Fibroblast of lung (primary cell): ENCODE measurements around the gene MINDY1. TPM values are rescaled to one million over a fixed set of nuclear protein-coding genes. Genes with fewer than 3 reads are reported as not detected.

Source experiments
- DNase-seq, 2 donors: peaks; one replicate each; pipeline versions ENCODE4 v3.0.0 to v3.0.0-alpha.2; 2010; ENCODE audit warnings: low read depth in 2 of 2
- H2AFZ ChIP-seq: 2 replicates; pipeline ENCODE4 v1.5.1; 2012; ENCODE audit warnings: low read length, control low read depth, inconsistent platforms
- H3K27ac ChIP-seq: 2 replicates; pipeline ENCODE4 v1.5.1; 2011; ENCODE audit warnings: low read length, control low read depth; ENCODE audit not compliant: insufficient read depth
- H3K27me3 ChIP-seq: 2 replicates; pipeline ENCODE4 v1.5.1; 2011; ENCODE audit warnings: mild to moderate bottlenecking, low read length; ENCODE audit not compliant: control insufficient read depth, insufficient read depth
- H3K36me3 ChIP-seq: 2 replicates; pipeline ENCODE4 v1.5.1; 2011; ENCODE audit warnings: low read length; ENCODE audit not compliant: control insufficient read depth, insufficient read depth
- H3K4me1 ChIP-seq: 2 replicates; pipeline ENCODE4 v1.5.1; 2011; ENCODE audit warnings: low read length; ENCODE audit not compliant: control insufficient read depth, insufficient read depth; ENCODE audit errors: extremely low read depth
- H3K4me2 ChIP-seq: 2 replicates; pipeline ENCODE4 v1.5.1; 2011; ENCODE audit warnings: low read length, control low read depth; ENCODE audit not compliant: insufficient read depth; ENCODE audit errors: extremely low read depth
- H3K4me3 ChIP-seq, 4 experiments: fragments of 200-600 bp in 1 of 4; sonication (generic) in 1 of 4; replicated peaks in 1 of 4; 2 replicates each; pipeline ENCODE4 v1.5.1; 2011 to 2016; ENCODE audit warnings: low read length in 4 of 4, low read depth in 3 of 4, mild to moderate bottlenecking in 3 of 4, control low read depth in 2 of 4, inconsistent platforms in 1 of 4, mixed read lengths in 1 of 4; ENCODE audit not compliant: insufficient read depth in 1 of 4; ENCODE audit errors: control extremely low read depth in 1 of 4
- H3K79me2 ChIP-seq: 2 replicates; pipeline ENCODE4 v1.5.1; 2012; ENCODE audit warnings: mild to moderate bottlenecking, low read length, inconsistent platforms; ENCODE audit not compliant: control insufficient read depth, insufficient read depth
- H3K9ac ChIP-seq: 2 replicates; pipeline ENCODE4 v1.5.1; 2011; ENCODE audit warnings: mild to moderate bottlenecking, low read length, control low read depth; ENCODE audit not compliant: insufficient read depth
- H3K9me3 ChIP-seq: 2 replicates; pipeline ENCODE4 v1.5.1; 2012; ENCODE audit warnings: low read depth, low read length; ENCODE audit not compliant: control insufficient read depth, insufficient read depth
- H4K20me1 ChIP-seq: 2 replicates; pipeline ENCODE4 v1.5.1; 2011; ENCODE audit warnings: low read length; ENCODE audit not compliant: control insufficient read depth, insufficient read depth; ENCODE audit errors: extremely low read depth
- EZH2 ChIP-seq: IDR thresholded peaks from 2 replicates; pipeline ENCODE4 v1.5.1; 2012; ENCODE audit warnings: low read length, control low read depth, mild to moderate bottlenecking; ENCODE audit errors: missing control alignments
- polyA plus RNA-seq, 2 donors: library from polyadenylated mRNA; depleted of rRNA in 1 of 2; stranded (reverse) in 1 of 2; unstranded in 1 of 2; fragments of >200 nt; gene quantifications; 2 replicates each; pipeline ENCODE4 v1.2.1, GENCODE V29; 2011 to 2012; ENCODE audit warnings: missing spikeins in 1 of 2
- total RNA-seq: library from RNA; depleted of rRNA; stranded (reverse); fragments of >200 nt; gene quantifications from 2 replicates; pipeline ENCODE4 v1.2.1, GENCODE V29; 2014
- TF ChIP-seq, protein P1 (sequence below), 2 donors: IDR thresholded peaks in 1 of 2; conservative IDR thresholded peaks in 1 of 2; 1 replicate in 1 of 2; 2 replicates in 1 of 2; pipeline ENCODE4 v1.5.1; 2011 to 2012; ENCODE audit warnings: low read length in 2 of 2, control low read depth in 1 of 2, inconsistent platforms in 1 of 2, low read depth in 1 of 2, mild to moderate bottlenecking in 1 of 2

Gene MINDY1
- total and polyA plus RNA-seq, 2 donors (not counting 1 experiment from before 2014, with no cell fraction given), result 11.7 to 17.3 TPM

DNA sequence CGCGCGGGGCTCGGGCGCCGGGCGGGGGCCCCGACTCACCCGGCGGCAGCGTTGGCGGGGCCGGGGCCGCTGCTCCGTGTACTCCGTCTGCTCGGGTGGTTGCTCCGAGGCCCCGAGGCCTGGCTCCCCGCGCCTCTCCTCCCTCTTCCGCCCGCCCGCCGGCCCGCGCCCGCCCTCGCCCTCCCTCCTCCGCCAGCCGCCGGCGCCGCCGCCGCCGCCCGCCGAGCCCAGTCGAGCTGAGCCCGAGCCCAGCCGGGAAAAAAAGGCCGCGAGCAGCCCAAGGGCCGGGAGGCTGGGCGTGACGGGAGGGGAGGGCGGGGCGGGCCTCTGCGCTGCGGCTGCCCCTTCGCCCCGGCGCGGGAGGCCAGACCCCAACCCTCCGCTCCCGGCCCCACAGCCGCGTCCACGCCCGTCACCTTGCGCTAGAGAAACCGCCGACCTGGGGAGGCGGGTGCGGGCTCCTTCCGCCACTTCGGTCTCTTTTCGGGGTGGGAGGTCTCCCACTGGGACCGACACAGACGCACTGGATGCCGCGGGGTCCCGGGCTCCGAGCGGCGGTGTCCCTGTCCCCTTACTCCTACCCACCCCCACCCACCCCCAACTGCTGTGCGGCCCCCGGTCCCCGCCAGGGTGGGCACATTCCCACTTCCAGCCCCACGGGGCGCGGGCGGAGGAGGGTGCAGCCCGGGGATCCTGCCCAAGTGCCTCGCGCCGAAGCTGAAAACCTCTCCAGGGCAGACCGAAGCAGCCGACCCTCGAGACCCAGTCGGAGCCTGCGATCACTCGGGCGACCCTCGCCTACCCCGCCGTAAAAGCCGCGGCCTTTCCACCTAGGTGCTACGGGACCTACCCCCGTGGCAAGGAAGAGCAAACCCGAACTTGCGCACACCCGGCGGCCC lies 31.9 kb downstream of the MINDY1 start, which contains the start of gene CERS2:
Gene CERS2 (minus strand): TSS at position 256 of the 899 bp plus-strand sequence. CDS start 5,745 bp downstream, outside the sequence.
- peak within 1 kb of the TSS; percentile 93 for H3K4me2 ChIP-seq
- peak within 1 kb of the TSS; percentile 90 for H3K9ac ChIP-seq
- DNase-seq, result peak; percentile 75 to 76
- TF ChIP-seq, protein P1, sequence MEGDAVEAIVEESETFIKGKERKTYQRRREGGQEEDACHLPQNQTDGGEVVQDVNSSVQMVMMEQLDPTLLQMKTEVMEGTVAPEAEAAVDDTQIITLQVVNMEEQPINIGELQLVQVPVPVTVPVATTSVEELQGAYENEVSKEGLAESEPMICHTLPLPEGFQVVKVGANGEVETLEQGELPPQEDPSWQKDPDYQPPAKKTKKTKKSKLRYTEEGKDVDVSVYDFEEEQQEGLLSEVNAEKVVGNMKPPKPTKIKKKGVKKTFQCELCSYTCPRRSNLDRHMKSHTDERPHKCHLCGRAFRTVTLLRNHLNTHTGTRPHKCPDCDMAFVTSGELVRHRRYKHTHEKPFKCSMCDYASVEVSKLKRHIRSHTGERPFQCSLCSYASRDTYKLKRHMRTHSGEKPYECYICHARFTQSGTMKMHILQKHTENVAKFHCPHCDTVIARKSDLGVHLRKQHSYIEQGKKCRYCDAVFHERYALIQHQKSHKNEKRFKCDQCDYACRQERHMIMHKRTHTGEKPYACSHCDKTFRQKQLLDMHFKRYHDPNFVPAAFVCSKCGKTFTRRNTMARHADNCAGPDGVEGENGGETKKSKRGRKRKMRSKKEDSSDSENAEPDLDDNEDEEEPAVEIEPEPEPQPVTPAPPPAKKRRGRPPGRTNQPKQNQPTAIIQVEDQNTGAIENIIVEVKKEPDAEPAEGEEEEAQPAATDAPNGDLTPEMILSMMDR (conservative IDR thresholded peaks at IDR 0.05 in 1 of 2, IDR thresholded peaks at IDR 0.05 in 1 of 2; ENCODE audit: low read depth in 1 of 2, low read length in 2 of 2), result no peak
- no peak for TF ChIP-seq EZH2
- H3K79me2 ChIP-seq, result peaks cover 42% of the 10 kb centered on the region
- H3K27me3 ChIP-seq, result no peaks in the 10 kb centered on the region
- no peaks in the 10 kb centered on the region for H3K36me3 ChIP-seq
- H3K4me1 ChIP-seq, result peaks cover 33% of the 10 kb centered on the region
- peak within 1 kb of the TSS; percentile 86 for H3K27ac ChIP-seq
- H3K4me3 ChIP-seq, result peak within 1 kb of the TSS; percentile 83 to 95 (median 92)
- peak within 1 kb of the TSS; percentile 75 for H2AFZ ChIP-seq
- no peaks in the 10 kb centered on the region for H4K20me1 ChIP-seq
- H3K9me3 ChIP-seq, result no peaks in the 10 kb centered on the region

DNA sequence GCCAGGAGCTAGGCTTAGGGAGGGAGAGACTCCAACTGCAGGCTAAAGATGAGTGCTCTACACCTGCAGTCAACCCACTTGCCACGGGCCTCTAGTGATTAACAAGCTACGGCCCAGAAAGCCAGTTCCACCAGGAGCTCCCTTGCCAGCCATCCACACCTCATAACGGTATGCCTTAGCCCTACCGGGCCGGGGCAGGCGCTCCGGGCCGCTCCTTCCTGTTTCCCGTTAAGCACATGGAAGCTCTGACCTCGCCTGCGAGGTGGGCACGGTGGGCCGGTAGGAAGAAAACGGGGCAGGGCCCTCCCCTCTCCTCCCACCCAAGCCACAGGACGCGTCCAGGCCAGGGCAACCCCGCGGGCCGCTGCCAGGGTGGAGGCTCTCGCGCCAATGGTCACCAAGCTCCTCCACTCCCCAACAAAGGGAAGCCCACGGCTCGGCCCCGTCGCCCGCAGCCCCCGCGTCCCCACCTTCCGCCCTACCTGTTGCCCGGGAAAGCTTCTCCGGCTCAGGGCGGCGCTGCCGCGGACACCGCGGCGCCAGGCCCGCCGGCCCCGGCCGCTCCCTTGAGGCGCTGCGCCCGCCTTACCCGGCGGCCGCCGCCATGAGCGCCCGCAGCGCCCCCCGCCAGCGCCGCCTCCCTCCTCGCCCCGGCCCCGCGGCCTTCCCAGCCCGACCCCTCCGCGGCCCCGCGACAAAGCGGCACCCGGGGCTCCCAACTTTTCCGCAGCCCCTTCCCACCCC lies 32.7 kb downstream of the MINDY1 start:
- H3K9ac ChIP-seq, result peak overlapping the region; percentile 90
- H3K4me2 ChIP-seq, result peak overlapping the region; percentile 93
- H3K9me3 ChIP-seq, result no peaks in the 10 kb centered on the region
- no peak overlapping the region for H2AFZ ChIP-seq
- no peaks in the 10 kb centered on the region for H4K20me1 ChIP-seq
- H3K27me3 ChIP-seq, result no peaks in the 10 kb centered on the region
- peak in 1 of 2 donors; percentile 30 for DNase-seq
- peak overlapping the region; percentile 83 to 95 (median 92) for H3K4me3 ChIP-seq
- H3K4me1 ChIP-seq, result peaks cover 29% of the 10 kb centered on the region
- H3K79me2 ChIP-seq, result peaks cover 49% of the 10 kb centered on the region
- H3K36me3 ChIP-seq, result peaks cover 2% of the 10 kb centered on the region
- H3K27ac ChIP-seq, result peak overlapping the region; percentile 86
- TF ChIP-seq EZH2, result no peak
- TF ChIP-seq, protein P1 (conservative IDR thresholded peaks at IDR 0.05 in 1 of 2, IDR thresholded peaks at IDR 0.05 in 1 of 2; ENCODE audit: low read depth in 1 of 2, low read length in 2 of 2), result no peak

DNA sequence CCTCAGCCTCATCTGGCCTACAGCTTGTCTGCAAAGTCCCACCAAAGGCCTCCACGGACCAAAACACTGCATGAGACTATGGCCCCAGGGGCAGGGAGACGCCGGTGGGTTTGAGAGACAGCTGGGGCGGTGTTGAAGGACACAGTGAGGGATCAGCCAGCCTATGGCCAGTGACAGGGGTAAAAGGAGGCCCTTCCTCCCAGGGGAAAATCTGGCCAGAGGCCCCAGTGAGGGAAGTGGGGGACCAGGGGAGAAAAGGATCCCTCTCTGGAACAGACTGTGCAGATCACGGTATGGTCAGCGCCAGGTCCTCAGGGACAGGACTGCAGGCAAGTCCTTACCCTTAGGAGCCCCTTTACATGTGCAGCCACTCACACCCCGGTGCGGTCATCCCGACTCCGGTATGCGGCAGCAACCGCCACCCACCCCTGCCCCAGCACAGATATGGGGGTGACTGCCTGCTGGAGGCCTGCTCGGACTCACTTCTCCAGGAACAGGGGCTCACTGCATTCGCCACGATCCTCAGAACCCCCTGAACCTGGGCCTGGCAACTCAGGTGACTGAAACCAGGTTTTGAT lies 33.4 kb downstream of the MINDY1 start:
- peak in 1 of 2 donors; percentile 39 for DNase-seq
- H2AFZ ChIP-seq, result no peak overlapping the region
- no peaks in the 10 kb centered on the region for H3K9me3 ChIP-seq
- peaks cover 6% of the 10 kb centered on the region for H3K36me3 ChIP-seq
- peak overlapping the region; percentile 83 to 95 (median 92) for H3K4me3 ChIP-seq
- peaks cover 28% of the 10 kb centered on the region for H3K4me1 ChIP-seq
- H3K9ac ChIP-seq, result peak overlapping the region; percentile 90
- TF ChIP-seq EZH2, result no peak
- TF ChIP-seq, protein P1 (conservative IDR thresholded peaks at IDR 0.05 in 1 of 2, IDR thresholded peaks at IDR 0.05 in 1 of 2; ENCODE audit: low read depth in 1 of 2, low read length in 2 of 2), result no peak
- no peaks in the 10 kb centered on the region for H4K20me1 ChIP-seq
- no peaks in the 10 kb centered on the region for H3K27me3 ChIP-seq
- H3K4me2 ChIP-seq, result peak overlapping the region; percentile 93
- peaks cover 55% of the 10 kb centered on the region for H3K79me2 ChIP-seq
- H3K27ac ChIP-seq, result peak overlapping the region; percentile 86
